GM19397 (cell line): ENCODE results near the gene PCDHGB3.
"Not testable (repeated sequence)": the region's sequence is repeated elsewhere in the genome, so short reads cannot be mapped to it uniquely, and the experiment has no call there.

Experiments used
- ATAC-seq: cut with Tn5 transposase; IDR thresholded peaks from one replicate; pipeline ENCODE4 v1.9.1; 2021; ENCODE audit warnings: mild to moderate bottlenecking, moderate library complexity; ENCODE audit not compliant: unreplicated experiment

PCDHGB3 gene

DNA sequence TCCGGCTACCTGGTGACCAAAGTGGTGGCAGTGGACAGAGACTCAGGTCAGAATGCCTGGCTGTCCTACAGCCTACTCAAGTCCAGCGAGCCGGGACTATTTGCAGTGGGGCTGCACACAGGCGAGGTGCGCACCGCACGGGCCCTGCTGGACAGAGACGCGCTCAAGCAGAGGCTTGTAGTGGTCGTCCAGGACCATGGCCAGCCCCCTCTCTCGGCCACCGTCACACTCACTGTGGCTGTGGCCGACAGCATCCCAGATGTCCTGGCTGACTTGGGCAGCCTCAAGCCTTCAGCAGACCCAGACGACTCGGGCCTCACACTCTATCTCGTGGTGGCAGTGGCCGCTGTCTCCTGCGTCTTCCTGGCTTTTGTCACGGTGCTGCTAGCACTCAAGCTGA is 13.1 kb upstream of the PCDHGB3 start:
- ATAC-seq: no peak

DNA sequence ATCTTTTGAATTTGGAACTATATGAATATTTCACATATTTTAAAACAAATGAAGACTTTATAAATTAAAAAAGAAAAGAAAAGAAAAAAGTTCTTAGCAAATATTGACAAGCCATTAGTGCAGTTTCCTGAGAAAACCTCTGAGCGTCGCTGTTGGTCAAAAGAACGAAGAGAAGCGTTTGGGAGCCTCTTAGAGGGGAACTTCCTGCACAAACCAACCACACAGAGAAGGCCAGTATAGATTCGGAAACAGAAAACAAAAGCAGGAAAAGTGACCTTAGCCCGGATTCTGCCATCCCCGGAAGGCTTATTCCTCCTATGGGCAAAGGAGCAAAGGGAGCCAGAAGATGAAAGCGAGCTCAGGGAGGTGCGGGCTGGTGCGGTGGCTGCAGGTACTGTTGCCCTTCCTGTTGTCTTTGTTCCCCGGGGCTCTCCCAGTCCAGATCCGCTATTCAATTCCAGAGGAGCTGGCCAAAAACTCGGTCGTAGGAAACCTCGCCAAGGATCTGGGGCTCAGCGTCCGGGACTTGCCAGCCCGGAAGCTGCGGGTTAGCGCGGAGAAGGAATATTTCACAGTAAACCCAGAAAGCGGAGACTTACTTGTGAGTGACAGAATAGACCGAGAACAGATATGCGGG is 10.1 kb upstream of the PCDHGB3 start, which contains the start of gene PCDHGB2:
TSS of gene PCDHGB2 (plus strand) at position 205 of the 637 bp plus-strand sequence. CDS start at position 347, 142 bp downstream.
- ATAC-seq: no peak

DNA sequence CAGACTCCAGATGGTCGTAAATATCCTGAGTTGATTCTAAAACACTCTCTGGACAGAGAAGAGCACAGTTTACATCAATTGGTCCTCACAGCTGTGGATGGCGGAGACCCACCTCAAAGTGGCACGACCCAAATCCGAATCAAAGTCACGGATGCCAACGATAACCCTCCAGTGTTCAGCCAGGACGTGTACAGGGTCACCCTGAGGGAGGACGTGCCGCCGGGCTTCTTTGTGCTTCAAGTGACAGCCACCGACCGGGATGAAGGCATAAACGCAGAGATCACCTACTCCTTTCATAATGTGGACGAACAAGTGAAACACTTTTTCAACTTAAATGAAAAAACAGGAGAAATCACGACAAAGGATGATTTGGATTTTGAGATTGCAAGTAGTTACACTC is 9.4 kb upstream of the PCDHGB3 start:
- ATAC-seq: no peak

DNA sequence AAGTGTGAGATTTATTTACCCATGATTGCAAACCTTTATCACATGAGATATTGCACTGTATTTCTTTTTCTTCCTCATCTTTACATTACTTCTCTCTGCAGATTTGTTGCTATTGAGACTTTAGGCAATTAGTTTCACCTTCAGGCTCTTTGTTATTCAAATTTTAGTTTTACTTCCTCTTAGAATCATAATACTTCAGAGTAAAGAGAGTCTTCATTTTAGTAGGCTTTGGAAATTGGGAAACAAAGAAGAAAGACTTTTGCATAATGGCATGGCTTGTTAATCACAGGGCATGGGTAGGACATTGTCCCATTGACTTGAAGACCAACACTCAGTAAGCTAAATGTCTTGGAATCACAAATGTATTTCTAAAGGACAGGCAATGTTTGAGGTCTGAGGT is 7.3 kb upstream of the PCDHGB3 start:
- no peak for ATAC-seq

DNA sequence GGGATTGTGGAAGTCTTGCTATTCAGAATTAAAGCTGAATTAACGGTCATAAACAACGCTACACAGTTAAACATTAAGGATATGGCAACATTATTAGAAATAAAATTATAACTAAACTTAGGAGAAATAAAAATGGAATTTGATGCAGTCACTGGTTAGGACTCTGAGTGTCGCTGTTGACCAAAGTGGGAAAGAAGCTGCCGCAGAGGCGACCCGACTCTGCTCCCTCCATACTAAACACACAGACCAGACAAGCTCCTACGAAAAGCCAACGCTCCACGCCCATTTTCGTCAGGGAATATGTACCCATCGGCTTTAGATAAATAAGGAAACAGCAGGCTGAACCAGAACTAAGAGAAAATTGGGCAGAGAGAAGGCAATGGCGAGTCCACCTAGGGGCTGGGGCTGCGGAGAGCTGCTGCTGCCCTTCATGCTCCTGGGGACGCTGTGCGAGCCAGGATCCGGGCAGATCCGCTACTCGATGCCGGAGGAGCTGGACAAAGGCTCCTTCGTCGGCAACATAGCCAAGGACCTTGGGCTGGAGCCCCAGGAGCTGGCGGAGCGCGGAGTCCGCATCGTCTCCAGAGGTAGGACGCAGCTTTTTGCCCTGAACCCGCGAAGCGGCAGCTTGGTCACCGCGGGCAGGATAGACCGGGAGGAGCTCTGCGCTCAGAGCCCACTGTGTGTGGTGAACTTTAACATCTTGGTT is 5.9 kb upstream of the PCDHGB3 start, which contains the start of gene PCDHGA5:
TSS of gene PCDHGA5 (plus strand) at position 211 of the 709 bp plus-strand sequence. CDS start at position 380, 169 bp downstream.
- ATAC-seq: no peak

DNA sequence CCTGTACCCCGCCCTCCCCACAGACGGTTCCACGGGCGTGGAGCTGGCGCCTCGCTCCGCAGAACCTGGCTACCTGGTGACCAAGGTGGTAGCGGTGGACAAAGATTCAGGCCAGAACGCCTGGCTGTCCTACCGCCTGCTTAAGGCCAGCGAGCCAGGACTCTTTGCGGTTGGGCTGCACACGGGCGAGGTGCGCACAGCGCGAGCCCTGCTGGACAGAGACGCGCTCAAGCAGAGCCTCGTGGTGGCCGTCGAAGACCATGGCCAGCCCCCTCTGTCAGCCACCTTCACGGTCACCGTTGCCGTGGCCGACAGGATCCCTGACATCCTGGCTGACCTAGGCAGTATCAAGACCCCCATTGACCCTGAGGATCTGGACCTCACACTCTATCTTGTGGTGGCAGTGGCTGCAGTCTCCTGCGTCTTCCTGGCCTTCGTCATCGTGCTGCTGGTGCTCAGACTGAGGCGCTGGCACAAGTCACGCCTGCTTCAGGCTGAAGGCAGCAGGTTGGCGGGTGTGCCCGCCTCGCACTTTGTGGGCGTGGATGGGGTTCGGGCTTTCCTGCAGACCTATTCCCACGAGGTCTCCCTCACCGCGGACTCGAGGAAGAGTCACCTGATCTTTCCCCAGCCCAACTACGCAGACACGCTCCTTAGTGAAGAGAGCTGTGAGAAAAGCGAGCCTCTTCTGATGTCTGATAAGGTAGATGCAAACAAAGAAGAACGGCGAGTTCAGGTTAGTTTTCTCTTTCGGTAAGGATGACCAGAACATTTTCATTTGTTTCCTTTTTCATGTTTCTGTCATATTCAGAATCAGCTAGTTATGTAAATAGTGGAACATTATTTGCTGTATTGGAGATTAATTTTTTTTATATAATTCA is 3.8 kb upstream of the PCDHGB3 start:
- ATAC-seq: no peak

DNA sequence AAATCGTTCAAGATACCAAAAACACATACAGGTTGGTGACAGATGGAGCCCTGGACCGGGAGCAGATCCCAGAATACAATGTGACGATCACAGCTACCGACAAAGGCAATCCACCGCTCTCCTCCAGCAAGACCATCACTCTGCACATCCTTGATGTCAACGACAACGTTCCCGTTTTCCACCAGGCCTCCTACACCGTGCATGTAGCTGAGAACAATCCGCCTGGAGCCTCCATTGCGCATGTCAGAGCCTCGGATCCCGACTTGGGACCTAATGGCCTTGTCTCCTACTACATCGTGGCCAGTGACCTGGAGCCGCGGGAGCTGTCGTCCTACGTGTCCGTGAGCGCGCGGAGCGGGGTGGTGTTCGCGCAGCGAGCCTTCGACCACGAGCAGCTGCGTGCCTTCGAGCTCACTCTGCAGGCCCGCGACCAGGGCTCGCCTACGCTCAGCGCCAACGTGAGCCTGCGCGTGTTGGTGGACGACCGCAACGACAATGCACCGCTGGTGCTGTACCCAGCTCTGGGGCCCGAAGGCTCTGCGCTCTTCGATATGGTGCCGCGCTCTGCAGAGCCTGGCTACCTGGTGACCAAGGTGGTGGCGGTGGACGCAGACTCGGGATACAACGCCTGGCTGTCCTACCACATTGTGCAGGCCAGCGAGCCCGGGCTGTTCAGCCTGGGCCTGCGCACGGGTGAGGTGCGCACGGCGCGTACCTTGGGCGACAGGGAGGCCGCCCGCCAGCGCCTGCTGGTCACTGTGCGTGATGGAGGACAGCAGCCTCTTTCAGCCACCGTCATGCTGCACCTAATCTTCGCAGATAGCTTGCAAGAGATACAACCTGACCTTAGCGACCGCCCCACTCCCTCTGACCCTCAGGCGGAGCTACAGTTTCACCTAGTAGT is 1.8 kb downstream of the PCDHGB3 start:
- ATAC-seq: no peak

DNA sequence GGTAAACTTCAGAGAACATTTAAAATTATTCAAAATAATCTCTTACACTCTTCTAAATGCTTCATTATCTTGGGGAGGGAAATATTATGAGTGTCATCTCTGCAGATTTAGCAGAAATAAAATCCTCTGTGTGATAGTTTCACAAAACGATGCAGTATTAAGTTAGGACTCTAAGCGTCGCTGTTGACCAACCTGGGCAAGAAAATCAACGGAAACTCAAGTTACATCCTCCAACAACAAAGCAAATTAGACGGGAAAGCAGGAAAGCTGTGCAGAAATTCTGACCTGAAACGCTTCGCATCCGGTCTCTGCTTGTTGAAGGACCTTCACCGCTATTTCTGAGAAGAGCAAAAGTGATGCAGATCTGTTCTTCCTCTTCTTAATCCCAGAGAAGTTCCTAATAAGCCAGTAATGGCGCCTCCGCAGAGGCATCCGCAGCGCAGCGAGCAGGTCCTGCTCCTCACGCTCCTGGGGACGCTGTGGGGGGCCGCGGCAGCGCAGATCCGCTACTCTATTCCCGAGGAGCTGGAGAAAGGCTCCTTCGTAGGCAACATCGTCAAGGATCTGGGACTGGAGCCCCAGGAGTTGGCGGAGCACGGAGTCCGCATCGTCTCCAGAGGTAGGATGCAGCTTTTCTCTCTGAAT is 3.8 kb downstream of the PCDHGB3 start, which contains the start of gene PCDHGA6:
TSS of gene PCDHGA6 (plus strand) at position 219 of the 645 bp plus-strand sequence. CDS start at position 412, 193 bp downstream.
- ATAC-seq: no peak

DNA sequence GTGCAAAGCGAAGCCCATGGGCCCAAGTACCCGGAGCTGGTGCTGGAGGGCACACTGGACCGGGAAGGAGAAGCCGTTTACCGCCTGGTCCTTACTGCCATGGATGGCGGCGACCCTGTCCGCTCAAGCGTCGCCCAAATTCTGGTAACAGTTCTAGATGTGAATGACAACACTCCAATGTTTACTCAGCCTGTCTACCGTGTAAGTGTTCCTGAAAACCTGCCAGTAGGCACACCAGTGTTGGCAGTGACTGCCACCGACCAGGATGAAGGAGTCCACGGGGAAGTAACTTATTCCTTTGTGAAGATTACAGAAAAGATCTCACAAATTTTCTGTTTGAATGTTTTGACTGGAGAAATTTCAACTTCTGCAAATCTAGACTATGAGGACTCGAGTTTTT is 4.6 kb downstream of the PCDHGB3 start:
- no peak for ATAC-seq

DNA sequence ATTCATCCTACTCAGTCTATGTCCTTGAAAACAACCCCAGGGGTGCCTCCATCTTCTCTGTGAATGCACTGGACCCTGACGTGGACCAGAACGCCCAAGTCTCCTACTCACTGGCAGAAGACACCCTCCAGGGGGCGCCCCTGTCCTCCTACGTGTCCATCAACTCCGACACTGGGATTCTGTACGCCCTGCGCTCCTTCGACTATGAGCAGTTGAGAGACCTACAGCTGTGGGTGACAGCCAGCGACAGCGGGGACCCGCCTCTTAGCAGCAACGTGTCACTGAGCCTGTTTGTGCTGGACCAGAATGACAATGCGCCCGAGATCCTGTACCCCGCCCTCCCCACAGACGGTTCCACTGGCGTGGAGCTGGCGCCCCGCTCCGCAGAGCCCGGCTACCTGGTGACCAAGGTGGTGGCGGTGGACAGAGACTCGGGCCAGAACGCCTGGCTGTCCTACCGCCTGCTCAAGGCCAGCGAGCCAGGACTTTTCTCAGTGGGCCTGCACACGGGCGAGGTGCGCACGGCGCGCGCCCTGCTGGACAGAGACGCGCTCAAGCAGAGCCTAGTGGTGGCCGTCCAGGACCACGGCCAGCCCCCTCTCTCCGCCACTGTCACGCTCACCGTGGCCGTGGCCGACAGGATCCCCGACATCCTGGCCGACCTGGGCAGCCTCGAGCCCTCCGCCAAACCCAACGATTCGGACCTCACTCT is 5.6 kb downstream of the PCDHGB3 start:
- ATAC-seq: not testable (repeated sequence)

DNA sequence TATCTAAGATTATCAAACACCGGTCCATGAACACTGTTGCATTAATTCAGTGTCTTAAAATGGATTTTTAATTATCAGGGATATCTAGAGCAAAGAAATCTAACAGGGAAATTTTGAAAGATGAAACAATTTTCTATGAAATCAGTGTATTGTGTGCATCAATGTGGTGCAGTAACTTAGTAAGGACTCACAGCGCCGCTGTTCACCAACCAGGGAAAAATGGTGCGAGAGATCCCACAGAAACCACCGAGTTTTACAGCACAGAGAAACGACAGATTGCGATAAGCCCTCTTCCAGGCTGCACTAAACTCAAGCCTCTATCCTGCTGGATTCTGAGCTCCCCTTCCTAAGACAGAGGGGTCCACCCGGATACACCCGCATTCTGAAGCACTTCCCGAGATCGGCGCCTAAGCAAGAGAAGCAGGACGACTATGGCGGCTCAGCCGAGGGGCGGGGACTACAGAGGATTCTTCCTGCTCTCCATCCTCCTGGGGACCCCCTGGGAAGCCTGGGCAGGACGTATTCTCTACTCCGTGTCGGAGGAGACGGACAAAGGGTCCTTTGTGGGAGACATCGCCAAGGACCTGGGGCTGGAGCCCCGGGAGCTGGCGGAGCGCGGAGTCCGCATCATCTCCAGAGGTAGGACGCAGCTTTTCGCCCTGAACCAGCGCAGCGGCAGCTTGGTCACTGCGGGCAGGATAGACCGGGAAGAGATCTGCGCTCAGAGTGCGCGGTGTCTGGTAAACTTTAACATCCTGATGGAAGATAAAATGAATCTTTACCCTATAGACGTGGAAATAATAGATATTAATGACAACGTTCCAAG is 12.6 kb downstream of the PCDHGB3 start, which contains the start of gene PCDHGA7:
TSS of gene PCDHGA7 (plus strand) at position 274 of the 826 bp plus-strand sequence. CDS start at position 432, 158 bp downstream.
- no peak for ATAC-seq

DNA sequence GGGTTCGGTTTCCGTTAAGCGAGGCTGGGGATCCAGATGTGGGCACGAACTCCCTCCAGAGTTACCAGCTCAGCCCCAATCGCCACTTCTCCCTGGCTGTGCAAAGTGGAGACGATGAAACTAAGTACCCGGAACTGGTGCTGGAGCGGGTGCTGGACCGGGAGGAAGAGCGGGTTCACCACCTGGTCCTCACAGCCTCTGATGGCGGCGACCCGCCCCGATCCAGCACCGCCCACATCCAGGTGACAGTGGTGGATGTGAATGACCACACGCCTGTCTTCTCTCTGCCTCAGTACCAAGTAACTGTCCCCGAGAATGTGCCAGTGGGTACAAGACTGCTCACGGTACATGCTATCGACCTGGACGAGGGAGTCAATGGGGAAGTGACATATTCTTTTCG is 13.3 kb downstream of the PCDHGB3 start:
- no peak for ATAC-seq

DNA sequence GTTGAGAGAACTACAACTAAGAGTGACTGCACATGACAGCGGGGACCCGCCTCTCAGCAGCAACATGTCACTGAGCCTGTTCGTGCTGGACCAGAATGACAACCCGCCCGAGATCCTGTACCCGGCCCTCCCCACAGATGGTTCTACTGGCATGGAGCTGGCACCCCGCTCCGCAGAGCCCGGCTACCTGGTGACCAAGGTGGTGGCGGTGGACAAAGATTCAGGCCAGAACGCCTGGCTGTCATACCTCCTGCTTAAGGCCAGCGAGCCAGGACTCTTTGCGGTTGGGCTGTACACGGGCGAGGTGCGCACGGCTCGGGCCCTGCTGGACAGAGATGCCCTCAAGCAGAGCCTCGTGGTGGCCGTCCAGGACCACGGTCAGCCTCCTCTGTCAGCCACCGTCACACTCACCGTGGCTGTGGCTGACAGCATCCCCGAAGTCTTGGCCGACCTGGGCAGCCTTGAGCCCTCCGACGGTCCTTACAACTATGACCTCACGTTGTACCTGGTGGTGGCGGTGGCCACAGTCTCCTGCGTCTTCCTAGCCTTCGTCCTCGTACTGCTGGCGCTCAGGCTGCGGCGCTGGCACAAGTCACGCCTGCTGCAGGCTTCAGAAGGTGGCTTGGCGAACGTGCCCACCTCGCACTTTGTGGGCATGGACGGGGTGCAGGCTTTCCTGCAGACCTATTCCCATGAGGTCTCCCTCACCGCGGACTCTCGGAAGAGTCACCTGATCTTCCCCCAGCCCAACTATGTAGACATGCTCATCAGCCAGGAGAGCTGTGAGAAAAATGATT is 14.6 kb downstream of the PCDHGB3 start:
- ATAC-seq: no peak

DNA sequence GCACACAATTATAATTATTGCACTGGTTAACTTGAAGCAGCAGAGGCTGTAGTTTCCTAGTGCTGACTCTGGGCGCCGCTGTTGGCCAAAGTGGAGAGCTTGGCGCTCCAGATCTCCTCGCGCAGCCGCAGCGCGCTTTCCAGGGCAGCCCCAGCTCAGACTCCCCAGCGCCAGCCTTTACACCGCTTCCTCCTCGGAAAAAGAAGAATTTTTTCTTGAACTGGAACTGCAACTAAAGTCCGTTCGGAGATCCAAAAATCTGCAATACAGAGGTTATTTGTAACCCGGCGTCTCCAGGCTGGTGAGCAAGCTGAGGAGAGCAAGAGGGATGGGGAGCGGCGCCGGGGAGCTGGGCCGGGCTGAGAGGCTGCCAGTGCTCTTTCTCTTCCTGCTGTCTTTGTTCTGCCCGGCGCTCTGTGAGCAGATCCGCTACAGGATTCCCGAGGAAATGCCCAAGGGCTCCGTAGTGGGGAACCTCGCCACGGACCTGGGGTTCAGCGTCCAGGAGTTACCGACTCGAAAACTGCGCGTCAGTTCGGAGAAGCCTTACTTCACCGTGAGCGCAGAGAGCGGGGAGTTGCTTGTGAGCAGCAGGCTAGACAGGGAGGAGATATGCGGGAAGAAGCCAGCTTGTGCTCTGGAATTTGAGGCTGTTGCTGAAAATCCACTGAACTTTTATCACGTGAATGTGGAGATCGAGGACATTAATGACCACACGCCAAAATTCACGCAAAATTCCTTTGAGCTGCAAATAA is 17.7 kb downstream of the PCDHGB3 start, which contains the start of gene PCDHGB4:
TSS of gene PCDHGB4 (plus strand) at position 142 of the 755 bp plus-strand sequence. CDS start at position 329, 187 bp downstream.
- ATAC-seq: peak; percentile 94

DNA sequence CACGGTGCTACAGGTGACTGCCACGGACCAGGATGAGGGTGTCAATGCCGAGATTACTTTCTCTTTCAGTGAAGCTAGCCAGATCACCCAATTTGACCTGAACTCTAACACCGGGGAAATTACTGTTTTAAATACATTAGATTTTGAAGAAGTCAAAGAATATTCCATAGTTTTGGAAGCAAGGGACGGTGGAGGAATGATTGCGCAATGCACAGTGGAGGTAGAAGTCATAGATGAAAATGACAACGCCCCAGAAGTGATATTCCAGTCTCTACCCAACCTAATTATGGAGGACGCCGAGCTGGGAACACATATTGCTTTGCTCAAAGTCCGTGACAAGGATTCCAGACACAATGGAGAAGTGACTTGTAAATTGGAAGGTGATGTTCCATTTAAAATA is 18.6 kb downstream of the PCDHGB3 start:
- no peak for ATAC-seq
